SK-N-SH (cell line): ENCODE data around the gene FMN1. TPM values are rescaled to one million over a fixed set of nuclear protein-coding genes. Genes with fewer than 3 reads are reported as not detected.

Experiments used
- CTCF ChIA-PET: fragments of 300-600, 350-600 bp; formaldehyde crosslinking; extraction: SDS; loops from one replicate; lab custom pipeline; 2021; lab: Yijun Ruan, JAX
- POLR2A ChIA-PET: fragments of 350-600 bp; sonication (Branson Sonifier 250); formaldehyde crosslinking; extraction: SDS; loops from one replicate; lab custom pipeline; 2020; ENCODE audit warnings: antibody characterized with exemption, inconsistent platforms; lab: Yijun Ruan, JAX
- DNase-seq: peaks from one replicate; pipeline ENCODE4 v3.0.0; 2012
- H2AFZ ChIP-seq: fragments of 200-600 bp; sonication (generic); 2 replicates; pipeline ENCODE4 v1.8.1; 2016; ENCODE audit warnings: antibody characterized with exemption, mild to moderate bottlenecking, low read depth
- H3F3A ChIP-seq: fragments of 200-600 bp; sonication (generic); replicated peaks from 2 replicates; pipeline ENCODE3; 2016; ENCODE audit warnings: antibody characterized with exemption, mild to moderate bottlenecking; ENCODE audit not compliant: insufficient read depth
- H3K27ac ChIP-seq, 2 experiments: fragments of 200-500 bp in 1 of 2; fragments of 200-600 bp in 1 of 2; sonication (Bioruptor generic) in 1 of 2; sonication (generic), shearing (Covaris generic) in 1 of 2; 2 replicates each; pipeline versions ENCODE4 v1.5.1 to v1.6.1; 2014 to 2016; ENCODE audit warnings: low read depth in 2 of 2, inconsistent platforms in 1 of 2, low read length in 1 of 2, mild to moderate bottlenecking in 1 of 2, mixed read lengths in 1 of 2
- H3K27me3 ChIP-seq: fragments of 200-600 bp; sonication (generic), shearing (Covaris generic); 2 replicates; pipeline ENCODE4 v1.6.1; 2016; ENCODE audit warnings: mixed run types; ENCODE audit not compliant: insufficient read depth
- H3K36me3 ChIP-seq, 2 experiments: fragments of 200-500 bp in 1 of 2; fragments of 200-600 bp in 1 of 2; sonication (Bioruptor generic) in 1 of 2; sonication (generic) in 1 of 2; replicated peaks in 1 of 2; 2 replicates each; pipeline versions ENCODE3 to v1.5.1; 2014 to 2016; ENCODE audit warnings: low read length in 1 of 2, mild to moderate bottlenecking in 1 of 2; ENCODE audit not compliant: insufficient read depth in 2 of 2, control insufficient read depth in 1 of 2
- H3K4me1 ChIP-seq, 2 experiments: fragments of 200-500 bp in 1 of 2; fragments of 200-600 bp in 1 of 2; sonication (Bioruptor generic) in 1 of 2; sonication (generic), shearing (Covaris generic) in 1 of 2; 2 replicates each; pipeline versions ENCODE4 v1.5.1 to v1.6.1; 2014 to 2016; ENCODE audit warnings: low read depth in 1 of 2, low read length in 1 of 2, mixed run types in 1 of 2; ENCODE audit not compliant: insufficient read depth in 2 of 2, control insufficient read depth in 1 of 2
- H3K4me2 ChIP-seq: fragments of 200-600 bp; sonication (generic), shearing (Covaris generic); 2 replicates; pipeline ENCODE4 v1.6.1; 2017; ENCODE audit warnings: mixed run types
- H3K4me3 ChIP-seq, 2 experiments: fragments of 200-500 bp in 1 of 2; fragments of 200-600 bp in 1 of 2; sonication (Bioruptor generic) in 1 of 2; sonication (generic), shearing (Covaris generic) in 1 of 2; 2 replicates each; pipeline versions ENCODE4 v1.5.1 to v1.8.1; 2014 to 2016; ENCODE audit warnings: low read depth in 2 of 2, inconsistent platforms in 1 of 2, low read length in 1 of 2, mild to moderate bottlenecking in 1 of 2, mixed read lengths in 1 of 2, moderate library complexity in 1 of 2
- H3K79me2 ChIP-seq: fragments of 200-600 bp; sonication (generic); 2 replicates; pipeline ENCODE4 v1.8.1; 2017; ENCODE audit warnings: mild to moderate bottlenecking; ENCODE audit not compliant: insufficient read depth
- H3K9ac ChIP-seq: fragments of 200-600 bp; sonication (generic); 2 replicates; pipeline ENCODE4 v1.6.1; 2017; ENCODE audit warnings: mixed run types
- H3K9me2 ChIP-seq: fragments of 200-600 bp; sonication (generic); 2 replicates; pipeline ENCODE4 v1.6.1; 2017; ENCODE audit warnings: mixed run types
- H3K9me3 ChIP-seq: fragments of 200-600 bp; sonication (generic); 2 replicates; pipeline ENCODE4 v1.6.1; 2017; ENCODE audit warnings: mixed run types, mild to moderate bottlenecking, moderate library complexity
- H4K20me1 ChIP-seq: fragments of 200-600 bp; sonication (generic); 2 replicates; pipeline ENCODE4 v1.6.1; 2017; ENCODE audit warnings: mild to moderate bottlenecking, mixed run types; ENCODE audit not compliant: insufficient read depth
- ELF1 ChIP-seq: IDR thresholded peaks from 2 replicates; pipeline ENCODE4 v1.4.0; 2012
- EZH2phosphoT487 ChIP-seq: fragments of 200-600 bp; sonication (generic); IDR thresholded peaks from 2 replicates; pipeline ENCODE4 v1.6.1; 2017; ENCODE audit warnings: low read depth, mixed run types, mild to moderate bottlenecking, antibody characterized with exemption, moderate library complexity, borderline replicate concordance
- FOSL2 ChIP-seq: IDR thresholded peaks from 2 replicates; pipeline ENCODE4 v1.4.0; 2012; ENCODE audit warnings: low read depth, mild to moderate bottlenecking, moderate library complexity, borderline replicate concordance
- FOXJ3 ChIP-seq: sonication (generic); formaldehyde crosslinking; IDR thresholded peaks from 2 replicates; pipeline ENCODE4 v1.5.1; 2020; ENCODE audit warnings: mild to moderate bottlenecking, missing genetic modification reagents
- GABPA ChIP-seq: IDR thresholded peaks from 2 replicates; pipeline ENCODE4 v1.4.0; 2012; ENCODE audit warnings: low read depth, mild to moderate bottlenecking
- JUND ChIP-seq: IDR thresholded peaks from 2 replicates; pipeline ENCODE4 v1.4.0; 2012
- MEF2A ChIP-seq: IDR thresholded peaks from 2 replicates; pipeline ENCODE4 v1.4.0; 2012; ENCODE audit warnings: low read depth, borderline replicate concordance
- POLR2AphosphoS5 ChIP-seq: IDR thresholded peaks from 2 replicates; pipeline ENCODE4 v1.6.1; 2012; ENCODE audit warnings: low read depth, low read length
- REST ChIP-seq: IDR thresholded peaks from 2 replicates; pipeline ENCODE4 v1.6.1; 2012; ENCODE audit warnings: mild to moderate bottlenecking, low read depth, low read length, moderate library complexity
- RXRA ChIP-seq: IDR thresholded peaks from 2 replicates; pipeline ENCODE4 v1.4.0; 2012; ENCODE audit warnings: low read depth, mild to moderate bottlenecking, borderline replicate concordance
- SIN3A ChIP-seq: IDR thresholded peaks from 2 replicates; pipeline ENCODE4 v1.6.1; 2012; ENCODE audit warnings: low read depth, mild to moderate bottlenecking, low read length, moderate library complexity, borderline replicate concordance
- SMC3 ChIP-seq: IDR thresholded peaks from 2 replicates; pipeline ENCODE4 v1.6.1; 2012; ENCODE audit warnings: low read depth, low read length, improper control_type of control experiment
- TAF1 ChIP-seq: IDR thresholded peaks from 2 replicates; pipeline ENCODE4 v1.6.1; 2012; ENCODE audit warnings: low read depth, mild to moderate bottlenecking, low read length, moderate library complexity, borderline replicate concordance
- TCF12 ChIP-seq: IDR thresholded peaks from 2 replicates; pipeline ENCODE4 v1.4.0; 2012
- TEAD4 ChIP-seq: IDR thresholded peaks from 2 replicates; pipeline ENCODE4 v1.4.0; 2012; ENCODE audit warnings: mild to moderate bottlenecking, borderline replicate concordance; ENCODE audit not compliant: insufficient read depth
- USF1 ChIP-seq: IDR thresholded peaks from 2 replicates; pipeline ENCODE4 v1.4.0; 2012; ENCODE audit warnings: low read depth, borderline replicate concordance
- USF2 ChIP-seq: fragments of 150-350 bp; IDR thresholded peaks from 2 replicates; pipeline ENCODE4 v1.6.1; 2017; ENCODE audit warnings: antibody characterized with exemption, low read length, low read depth, borderline replicate concordance
- WGBS: methylation state at CpG from one replicate; pipeline ENCODE4 v1.1.6; 2017; ENCODE audit warnings: low lambda C conversion rate; 5-methylcytosine and 5-hydroxymethylcytosine counted together
- polyA plus RNA-seq, 3 experiments: library from polyadenylated mRNA; depleted of rRNA; stranded (reverse); fragments of >200 nt; gene quantifications; 2 replicates each; pipeline ENCODE4 v1.2.3, GENCODE V29; 2012

Gene FMN1
- polyA plus RNA-seq, 1 of the 3 experiments (the other 2 are of a cell fraction) = 9.1 TPM

- TF ChIP-seq MEF2A (no peak), TCF12 (no peak), USF1 (no peak), SMC3 (no peak), TEAD4 (no peak), SIN3A (no peak), RXRA (no peak), FOXJ3 (CRISPR knock-in tag) (no peak), JUND (no peak), POLR2AphosphoS5 (no peak), ELF1 (no peak), GABPA (no peak), TAF1 (no peak), EZH2phosphoT487 (no peak), FOSL2 (no peak), REST (no peak), USF2 (no peak)
- H2AFZ ChIP-seq = no peak overlapping the region
- no peaks in the 10 kb centered on the region for H3K9me2 ChIP-seq
- H3K4me1 ChIP-seq = peaks cover 0 to 15% of the 10 kb centered on the region in 2 experiments; a peak in 3 of 4 replicates
- no peaks in the 10 kb centered on the region for H3K9me3 ChIP-seq
- ChIA-PET POLR2A (no interaction called here), CTCF (interaction anchor here (0.6 to 6.7 kb wide), 20 partner anchors 8 to 306 kb away, joined by 3 to 86 read pairs (median 4); no protein-coding TSS in a partner anchor)
- H3K27ac ChIP-seq = peak overlapping the region; percentile 35 to 55; a peak in 3 of 4 replicates
- H4K20me1 ChIP-seq = peaks cover 13% of the 10 kb centered on the region; the same call in 1 of the 2 replicates
- H3K9ac ChIP-seq = no peak overlapping the region
- 87% methylated on average over 2 of the region's 2 CpGs for WGBS
- peaks cover 0 to 37% of the 10 kb centered on the region in 2 experiments for H3K36me3 ChIP-seq
- no peaks in the 10 kb centered on the region for H3K27me3 ChIP-seq
- H3K79me2 ChIP-seq = peaks cover 100% of the 10 kb centered on the region
- H3K4me2 ChIP-seq = no peak overlapping the region
- no peak overlapping the region for H3K4me3 ChIP-seq
- H3F3A ChIP-seq = peaks cover 20% of the 10 kb centered on the region
- no peak for DNase-seq
These were observed 237.8 kb downstream of the FMN1 start for GRCh38 chr15:32956711-32957110.
